ENCODE results near the gene CRACR2A.

Gene CRACR2A

DNA sequence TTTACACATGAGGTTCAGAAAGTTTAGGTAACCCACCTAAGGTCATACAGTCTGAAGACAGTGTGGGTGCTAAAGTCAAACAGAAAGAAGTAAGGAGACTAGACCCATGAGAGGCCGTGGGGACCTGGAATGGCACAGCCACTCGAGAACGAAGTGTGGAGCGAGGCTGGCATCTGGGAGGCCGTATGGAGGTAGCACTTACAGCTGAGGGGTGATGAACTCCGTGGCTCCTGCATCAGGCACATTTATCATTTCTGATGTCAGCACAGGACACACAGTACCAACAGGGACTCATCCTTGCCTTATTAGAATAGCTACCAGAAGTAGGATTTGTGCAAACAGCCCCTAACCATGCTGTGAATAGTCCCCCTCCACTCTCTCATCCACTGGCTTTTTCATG is 30.5 kb downstream of the CRACR2A start:
- no peak for DNase-seq

DNA sequence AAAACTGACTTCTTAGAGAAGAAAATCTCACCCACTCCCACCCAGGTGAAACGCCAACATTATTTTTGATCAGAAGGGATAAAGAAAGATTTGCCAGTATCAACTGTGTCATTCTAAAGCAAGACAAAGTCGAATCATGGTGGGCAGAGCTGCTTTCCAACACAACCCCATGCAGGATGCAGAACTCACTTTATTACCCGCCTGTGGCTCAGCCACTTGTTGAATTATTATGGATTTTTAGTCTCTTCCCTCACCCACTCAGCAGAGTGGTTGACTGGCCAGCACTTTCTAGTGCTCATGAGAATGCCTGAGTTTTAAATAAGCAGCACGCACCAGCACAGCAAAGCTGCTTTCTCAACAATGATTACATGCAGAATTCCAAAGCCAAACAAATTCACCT is 32.1 kb downstream of the CRACR2A start:
- no peak for DNase-seq

DNA sequence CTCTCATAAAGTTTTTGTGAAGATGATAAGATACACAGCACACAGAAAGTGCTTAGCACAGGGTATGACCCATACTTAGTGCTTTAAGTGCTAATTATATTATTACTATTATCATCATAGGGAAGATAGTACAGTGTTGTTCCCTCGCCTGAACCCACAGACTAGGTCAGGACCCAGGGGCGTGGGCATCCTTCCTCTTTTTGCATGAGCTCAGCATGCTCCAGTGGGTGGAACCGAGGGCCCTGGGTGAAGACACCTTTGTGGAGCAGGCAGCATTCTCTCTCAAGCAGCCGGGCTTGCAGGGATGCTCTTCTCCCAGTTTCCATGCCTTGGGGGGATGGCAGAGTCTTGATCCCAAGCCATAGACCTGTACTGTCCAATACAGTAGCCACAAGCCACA is 34.8 kb downstream of the CRACR2A start:
- no peak for DNase-seq

DNA sequence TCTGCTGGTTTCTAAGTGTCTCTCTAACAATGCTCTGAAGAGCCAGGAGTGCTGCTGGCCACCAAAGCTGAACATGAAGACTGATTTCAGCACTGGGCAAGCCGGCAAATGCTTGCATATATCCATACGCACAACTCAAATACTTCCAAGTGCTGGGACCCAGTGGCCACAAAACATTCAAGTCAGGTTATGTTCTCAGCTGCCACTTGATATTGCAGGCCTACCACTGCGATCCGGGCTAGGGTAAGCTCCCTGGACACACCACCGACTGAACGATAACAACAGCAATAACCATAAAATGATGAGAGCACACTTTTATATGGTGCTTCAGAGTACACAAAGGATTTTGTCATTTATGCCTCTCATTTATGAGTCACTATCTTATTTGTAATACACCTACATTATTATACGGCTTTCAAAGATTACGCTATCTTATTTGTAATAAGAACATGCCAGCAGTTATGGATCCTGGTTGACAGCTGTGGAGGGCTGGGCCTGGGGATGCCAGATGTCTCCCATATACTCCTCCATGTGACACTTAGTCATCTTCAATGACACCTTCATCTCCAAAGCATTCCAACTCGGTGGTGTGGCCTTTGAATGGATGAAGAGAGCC is 35.5 kb downstream of the CRACR2A start:
- no peak for DNase-seq

DNA sequence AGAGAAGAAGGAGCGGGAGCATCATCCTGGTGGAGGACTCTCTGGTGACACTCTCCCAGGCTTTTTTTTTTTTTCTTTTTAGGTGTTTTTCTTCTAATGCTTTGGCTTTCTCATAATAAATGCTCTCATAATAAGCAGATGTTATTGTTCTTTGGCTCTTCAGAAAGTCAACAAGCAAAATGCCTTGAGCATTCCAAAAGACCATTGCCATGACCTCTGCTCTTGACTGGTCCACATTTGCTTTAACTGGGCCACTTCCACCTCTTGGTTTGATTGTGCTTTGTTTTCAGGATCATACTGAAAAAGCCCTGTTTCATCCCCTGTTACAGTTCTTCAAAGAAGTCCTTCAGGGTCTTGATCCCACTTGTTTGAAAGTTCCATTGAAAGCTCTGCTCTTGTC is 36.9 kb downstream of the CRACR2A start:
- DNase-seq = no peak

DNA sequence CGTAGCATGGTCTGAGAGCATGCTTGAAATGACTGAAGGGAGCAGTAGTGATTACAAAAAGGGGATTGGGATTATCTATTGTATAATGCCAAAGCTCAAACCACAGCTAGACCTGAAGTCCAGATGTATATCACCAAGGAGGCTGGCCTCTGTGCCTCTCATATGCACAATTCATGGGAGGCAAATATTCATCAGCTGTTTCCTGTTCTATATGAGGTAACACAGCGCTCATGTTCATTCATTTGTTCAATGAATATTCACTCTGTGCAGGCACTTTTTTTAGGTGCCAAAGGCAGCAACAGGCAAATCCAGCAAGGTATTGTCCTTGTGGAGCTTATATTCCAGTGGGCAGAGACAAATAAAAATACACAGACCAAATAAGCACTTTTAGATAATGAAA is 39.0 kb downstream of the CRACR2A start:
- DNase-seq = no peak

DNA sequence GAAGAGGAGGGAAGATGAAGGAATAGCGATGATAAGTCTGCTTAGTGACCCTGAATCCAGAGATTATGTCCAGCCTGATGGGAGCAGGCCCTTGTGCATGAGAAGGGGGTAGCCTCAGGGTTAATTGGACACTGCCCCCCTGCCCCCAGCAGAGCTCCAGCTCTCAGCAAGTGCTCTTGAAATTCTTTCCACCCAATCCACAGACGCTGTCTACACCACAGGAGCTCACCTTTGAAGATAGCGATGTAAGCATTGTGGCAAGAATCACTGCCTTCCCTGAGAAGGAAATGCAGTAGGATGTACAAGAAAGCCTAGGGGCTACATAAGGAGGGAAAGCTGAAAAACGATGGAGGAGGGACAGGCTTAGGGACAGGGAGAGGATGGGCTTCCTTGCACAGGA is 39.4 kb downstream of the CRACR2A start:
- no peak for DNase-seq

DNA sequence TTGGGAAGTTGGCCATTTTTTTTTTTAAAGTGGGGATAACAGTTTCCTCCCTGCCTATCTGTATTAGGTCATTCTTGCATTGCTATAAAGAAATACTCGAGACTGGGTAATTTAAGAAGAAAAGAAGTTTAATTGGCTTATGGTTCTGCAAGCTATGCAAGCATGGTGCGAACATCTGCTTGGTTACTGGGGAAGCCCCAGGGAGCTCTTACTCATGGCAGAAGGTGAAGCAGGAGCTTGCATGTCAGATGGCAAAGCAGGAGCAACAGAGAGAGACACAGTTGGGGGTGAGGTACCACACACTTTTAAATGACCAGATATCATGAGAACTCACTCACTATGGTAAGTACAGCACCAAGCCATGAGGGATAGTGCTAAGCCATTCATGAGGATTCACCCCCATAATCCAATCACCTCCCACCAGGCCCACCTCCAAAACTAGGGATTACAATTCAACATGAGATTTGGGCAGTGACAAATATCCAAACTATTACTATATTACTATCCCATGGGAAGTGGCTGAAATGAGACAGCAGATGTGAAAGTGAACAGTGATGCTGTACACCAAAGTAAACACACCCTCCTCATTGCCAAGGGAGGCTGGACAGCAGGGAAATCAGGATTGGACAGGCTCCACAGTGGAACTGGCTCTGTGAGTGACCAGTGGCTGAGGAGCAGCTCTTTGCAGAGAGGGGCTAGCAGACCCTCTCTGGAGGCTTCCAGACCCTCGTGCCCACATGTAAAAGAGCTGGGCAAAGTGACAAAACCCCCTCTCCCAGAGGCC is 40.5 kb downstream of the CRACR2A start:
- no peak for DNase-seq

DNA sequence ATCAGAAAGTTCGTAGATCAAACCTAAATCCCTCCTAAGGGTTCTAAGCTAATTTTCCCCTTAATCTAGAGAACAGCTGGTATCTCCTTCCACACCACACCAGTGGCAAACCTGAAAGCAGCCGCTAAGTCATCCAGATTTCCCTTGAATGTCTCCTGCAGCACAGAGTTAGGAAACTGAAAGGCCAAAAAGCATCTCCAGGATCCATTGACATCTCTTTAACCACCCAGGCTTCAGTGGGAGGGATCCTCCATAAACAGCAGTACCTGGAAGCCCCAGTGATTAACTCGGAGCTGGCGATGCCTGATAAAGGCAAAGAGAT is 47.6 kb downstream of the CRACR2A start:
- no peak for DNase-seq

DNA sequence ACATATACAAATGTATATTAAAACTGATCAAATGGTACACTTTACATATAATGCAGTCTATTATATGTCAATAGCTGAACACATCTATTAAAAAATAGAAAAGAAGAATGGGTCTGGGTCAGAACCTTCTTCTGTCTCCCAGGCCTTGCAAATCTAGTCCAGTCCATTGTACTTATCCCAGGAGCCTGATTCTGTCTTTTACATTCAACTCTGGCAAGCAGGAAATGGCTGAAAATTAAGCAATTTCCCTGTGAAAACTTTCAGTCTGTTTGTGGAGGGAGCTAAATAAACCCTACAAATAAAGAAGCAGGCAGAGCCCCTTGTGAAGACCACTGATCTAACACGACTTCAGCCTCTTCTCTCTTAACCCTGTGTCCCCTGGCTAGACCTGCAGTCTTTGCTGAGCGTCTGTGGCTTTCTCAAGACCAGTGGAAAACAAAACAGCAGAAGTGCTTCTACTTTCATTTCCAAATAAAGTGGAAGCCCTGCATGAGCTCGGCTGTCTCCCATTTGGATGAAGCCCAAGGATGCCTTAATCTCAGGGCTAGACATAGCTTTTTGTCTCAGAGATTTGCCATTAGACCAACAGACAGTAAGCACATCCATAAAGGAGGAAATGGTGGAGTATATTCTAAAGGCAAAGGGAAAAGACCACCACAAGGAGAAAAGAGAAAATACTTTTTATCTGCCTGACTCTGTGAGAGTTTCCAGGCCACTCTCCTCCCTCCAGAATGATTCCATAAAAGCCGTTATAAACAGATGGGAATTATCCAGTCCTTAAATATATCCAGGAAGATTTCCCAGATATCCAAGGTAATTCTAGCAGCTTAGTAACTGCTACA is 48.2 kb downstream of the CRACR2A start:
- no peak for DNase-seq

DNA sequence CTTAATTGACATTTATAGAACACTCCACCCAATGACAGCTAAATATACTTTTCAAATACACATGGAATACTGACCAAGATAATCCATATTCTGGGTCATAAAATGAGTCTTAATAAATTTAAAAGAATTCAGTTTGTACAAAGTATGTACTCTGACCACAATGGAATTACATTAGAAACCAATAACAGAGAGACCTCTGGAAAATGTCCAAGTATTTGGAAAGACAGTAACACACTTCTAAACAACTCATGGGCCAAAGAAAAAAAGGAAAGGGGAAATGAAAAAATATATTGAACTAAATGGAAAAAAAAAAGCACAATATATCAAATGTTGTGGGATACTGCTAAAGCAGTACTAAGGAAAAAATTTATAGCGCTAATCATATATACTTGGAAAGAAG is 52.0 kb downstream of the CRACR2A start:
- no peak for DNase-seq

DNA sequence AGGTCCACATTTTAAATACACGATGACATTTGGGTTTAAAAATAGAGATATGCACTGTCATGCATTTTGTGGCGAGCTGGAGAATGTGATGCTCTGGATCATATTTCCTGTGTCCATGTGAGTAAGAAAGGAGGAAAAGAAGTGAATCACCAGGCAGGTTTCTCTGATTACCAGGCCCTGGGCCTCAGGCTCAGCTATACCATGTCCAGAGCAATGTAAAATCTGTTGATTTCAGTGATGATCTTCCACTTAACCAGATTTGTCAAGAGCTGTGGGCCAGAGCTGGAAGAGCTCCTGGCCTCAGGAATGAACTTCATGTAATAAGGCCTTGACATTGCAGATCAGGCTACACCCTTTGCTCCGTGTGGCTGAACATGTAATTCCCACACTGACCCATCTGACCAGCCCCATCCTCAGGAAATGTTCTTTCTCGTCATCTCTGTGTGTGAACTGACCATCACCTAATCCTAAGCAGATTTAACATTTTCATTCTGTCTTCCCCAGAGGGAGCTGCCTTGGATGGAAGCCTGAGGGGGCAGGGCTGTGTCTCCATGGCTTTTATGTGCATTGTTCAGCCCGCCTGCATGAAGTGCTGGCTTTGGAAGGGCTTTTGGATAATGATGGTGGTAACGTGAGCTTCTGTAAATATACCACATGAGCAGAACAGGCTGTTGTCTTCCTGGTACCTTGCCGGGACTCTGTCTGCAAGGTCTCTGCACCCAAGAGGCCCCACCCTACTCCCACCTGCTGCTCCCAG is 54.5 kb downstream of the CRACR2A start:
- DNase-seq = no peak

DNA sequence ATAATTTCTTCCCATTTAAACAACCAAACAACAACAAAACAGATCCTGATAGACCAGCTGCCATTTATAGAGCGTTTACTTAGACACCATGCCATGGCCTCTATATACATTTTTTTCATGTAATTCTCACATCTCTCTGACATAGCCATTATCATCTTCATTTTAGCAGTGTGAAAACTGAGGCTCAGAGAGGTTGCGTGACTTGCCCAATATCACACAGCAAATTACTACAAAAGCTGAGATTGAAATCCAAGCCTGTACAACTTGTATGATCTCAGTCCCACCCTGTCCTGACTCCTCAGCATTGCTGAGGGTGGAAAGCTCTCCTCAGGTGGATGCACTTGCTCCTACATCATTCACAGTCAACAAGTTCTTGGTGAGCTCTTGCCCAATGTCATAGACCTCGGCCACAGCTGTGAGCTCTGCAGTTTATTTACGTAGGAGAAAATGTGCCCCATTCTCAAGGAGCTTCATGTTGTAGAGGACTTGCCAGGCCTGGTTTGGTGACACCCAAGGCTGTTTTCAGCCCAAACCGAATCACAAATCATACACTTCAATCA is 55.5 kb downstream of the CRACR2A start:
- DNase-seq = no peak

DNA sequence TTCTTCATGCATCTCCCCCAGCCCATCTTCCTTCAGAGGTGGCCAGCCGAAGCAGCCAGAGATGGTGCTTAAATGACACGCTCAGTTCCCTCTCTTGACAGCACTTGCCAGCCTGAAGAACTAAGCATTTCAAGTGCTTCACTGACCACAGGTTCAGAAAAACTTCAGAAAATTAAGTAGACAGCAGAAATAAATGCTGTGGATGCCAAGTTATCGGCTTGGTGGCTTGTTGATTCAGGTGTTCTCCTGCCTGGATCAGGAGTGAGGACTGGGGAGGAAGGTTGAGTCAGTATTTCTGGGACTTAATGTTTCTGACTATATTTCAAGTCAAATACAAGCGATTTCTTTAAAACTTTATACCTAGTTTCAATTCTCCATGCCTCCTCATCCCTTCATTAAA is 58.2 kb downstream of the CRACR2A start:
- DNase-seq = no peak

DNA sequence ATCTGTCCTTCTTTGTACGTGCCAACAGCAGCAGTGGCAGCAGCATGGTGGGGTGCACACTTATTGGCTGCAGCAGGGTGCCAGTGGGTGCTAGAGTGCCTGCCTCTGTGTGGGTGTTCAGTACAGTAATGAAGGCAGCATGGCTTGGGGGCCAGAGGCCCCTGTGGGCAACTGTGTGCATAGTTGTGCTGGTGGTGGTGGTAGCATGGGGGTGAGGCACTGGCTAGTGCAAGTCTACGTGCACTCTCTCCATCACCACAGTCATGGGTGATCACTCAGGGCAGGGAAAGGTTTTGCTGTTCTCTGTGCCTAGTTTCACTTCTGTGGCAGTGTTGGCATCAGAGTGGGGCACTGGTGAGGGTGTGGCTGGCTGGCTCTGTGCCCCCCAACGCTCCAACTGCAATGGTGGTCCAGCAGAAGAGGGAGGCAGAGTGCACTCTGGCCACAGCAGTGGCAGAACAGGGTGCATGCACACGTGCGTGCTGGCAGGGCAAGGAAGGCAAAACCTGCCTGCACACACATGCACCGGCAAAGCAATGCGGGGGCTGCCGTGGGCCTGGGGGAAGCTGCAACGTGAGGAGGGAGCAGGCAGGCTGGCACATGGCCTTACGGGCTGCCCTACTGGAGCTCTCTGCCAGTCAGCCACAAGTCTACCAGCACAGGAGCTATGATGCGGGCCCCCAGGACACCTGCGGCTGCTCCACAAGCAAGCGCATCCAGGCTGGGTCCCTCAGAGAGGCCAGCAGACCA is 60.1 kb downstream of the CRACR2A start:
- DNase-seq = no peak

DNA sequence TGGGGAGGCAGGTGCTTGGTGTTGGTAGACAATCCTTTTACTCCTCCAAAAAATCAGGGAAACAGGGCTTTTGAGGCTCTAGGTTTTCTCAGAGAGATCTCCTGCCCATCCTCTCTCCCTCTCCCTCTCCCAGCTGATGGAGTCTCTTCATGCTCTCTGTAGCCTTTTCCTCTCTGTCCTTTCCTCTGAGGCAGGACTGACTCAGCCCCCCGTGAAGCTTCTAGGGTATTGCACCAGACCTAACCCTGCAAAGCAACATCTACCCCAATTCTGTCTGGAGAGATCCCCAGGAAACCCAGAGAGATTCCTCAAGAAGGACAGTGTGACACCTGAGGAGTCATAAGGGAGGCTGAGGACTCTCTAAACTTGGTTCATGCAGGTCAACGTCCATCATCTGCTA is 66.4 kb downstream of the CRACR2A start:
- DNase-seq = no peak

DNA sequence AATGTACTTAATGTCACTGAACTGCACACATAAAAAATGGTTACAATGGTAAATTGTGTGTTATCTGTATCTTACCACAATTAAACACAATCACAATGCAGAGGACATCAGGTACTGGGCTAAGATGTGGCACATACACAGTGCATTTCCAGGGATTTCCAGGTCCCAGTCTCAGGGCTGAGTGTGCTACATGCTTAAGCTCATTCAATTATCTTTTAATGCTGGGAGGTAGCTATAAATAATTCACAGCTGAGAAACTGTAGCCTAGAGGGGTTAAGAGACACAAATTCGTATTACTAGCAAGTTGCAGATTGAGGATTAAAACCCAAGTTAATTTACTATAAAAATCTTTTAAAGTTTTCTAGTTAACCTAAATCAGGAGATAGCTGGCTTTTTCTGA is 67.1 kb downstream of the CRACR2A start:
- DNase-seq = no peak

DNA sequence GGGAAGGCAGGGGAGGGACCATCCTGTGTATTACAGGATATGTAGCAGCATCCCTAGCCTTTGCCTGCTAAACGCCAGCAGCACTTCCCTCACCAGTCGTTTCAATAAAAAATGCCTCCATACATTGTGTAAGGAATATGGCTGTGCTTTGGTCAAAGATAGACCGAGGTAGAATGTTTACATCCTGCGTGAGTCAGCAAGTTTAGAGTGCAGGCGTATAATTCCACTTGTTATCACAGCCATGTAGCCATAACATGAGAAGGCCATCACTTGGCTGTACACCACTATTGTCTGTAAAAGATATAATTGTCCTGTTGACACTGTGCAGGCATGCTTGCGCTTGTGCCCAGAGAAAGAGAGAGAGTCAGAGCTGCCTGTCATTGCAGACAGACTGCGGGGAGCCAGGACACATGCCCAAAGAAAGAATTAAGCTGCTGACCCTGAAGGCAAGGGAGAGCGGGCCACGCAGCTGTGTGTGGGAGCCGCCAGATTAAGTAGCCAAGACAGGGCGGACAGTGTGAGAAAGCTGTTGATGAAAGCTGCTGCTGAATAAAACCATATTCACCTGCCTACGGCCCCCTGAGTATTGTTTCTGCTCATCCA is 68.4 kb downstream of the CRACR2A start:
- DNase-seq = no peak

DNA sequence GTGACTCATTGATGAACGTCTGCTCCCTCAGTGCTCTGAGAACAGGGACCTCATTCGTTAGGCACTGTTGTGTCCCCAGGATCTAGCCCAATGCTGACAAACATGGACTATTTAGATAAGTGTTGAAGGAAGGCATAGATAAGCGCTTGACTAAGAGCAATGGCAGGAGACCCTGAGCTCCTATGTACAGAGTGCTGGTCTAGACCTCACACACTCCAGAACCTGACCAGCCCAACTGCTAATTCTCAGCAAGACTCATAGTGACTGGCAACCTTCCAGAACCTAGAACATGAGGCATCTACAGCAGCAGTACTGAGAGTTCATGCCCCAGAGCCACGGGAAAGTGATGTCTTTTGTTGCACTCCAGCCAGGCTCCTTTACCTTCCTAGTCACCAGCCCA is 69.2 kb downstream of the CRACR2A start:
- no peak for DNase-seq

DNA sequence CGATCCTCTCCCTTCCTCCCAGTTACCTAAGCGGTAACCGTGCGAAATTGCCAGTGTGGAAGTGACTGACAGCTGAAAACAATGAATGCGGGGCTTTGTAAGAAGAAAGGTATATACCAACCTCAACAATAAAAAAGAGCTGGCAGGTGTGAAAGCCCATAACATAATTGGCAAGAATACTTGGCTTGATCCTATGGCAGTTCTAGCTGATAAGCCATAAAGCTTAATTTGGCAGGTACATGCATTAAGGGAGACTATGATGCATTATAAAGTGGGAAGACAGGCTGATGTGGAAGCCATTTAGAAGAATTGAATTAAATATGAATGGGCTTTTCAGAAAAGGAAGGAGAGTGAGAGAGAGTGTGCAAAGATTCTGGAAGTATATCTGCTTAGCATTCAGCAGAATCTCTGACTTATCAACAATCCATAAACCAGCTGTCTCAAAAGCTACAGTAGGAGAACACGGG is 71.3 kb downstream of the CRACR2A start:
- no peak for DNase-seq

DNA sequence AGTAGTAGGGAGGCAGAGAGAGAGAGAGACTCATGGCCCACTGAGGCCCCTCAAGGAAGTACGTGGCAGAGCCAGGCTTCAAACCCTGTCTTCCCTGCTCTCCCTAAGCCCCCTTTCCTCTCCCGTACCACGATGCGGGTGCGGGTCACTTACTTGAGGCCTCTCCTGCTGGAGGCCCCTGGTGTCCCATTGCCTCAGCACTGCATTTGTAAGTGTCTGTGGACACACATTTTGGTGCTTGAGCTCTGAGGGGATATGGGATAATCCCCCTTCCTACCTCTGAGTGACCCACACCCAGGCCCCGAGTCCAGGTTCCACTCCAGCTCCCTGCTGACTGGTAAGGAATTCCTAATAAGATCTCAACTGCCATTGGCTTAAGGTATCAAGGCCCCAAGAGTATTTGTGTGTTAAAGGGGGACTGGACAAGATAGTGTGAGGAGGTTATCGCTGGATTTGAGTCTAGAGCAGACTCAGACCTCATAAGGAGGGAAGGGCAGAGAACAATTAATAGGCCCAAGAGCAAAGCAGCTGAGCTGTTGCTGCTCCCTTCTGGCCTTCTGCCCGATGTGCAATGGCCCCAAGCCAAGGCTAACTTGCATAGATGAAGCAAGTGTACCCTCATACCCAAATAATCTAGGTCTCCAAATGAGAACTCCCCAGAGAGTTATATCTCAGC is 71.9 kb downstream of the CRACR2A start:
- no peak for DNase-seq

All from activated CD4-positive, alpha-beta T cell treated with anti-CD3 and anti-CD28 coated beads for 48 hours (primary cell).